HG02981 (cell line): ENCODE data around the gene WDR27.
"Not testable (repeated sequence)": the region's sequence is repeated elsewhere in the genome, so short reads cannot be mapped to it uniquely, and the experiment has no call there.

ENCODE experiments used
- ATAC-seq: cut with Tn5 transposase; IDR thresholded peaks from one replicate; pipeline ENCODE4 v1.9.1; 2021; ENCODE audit warnings: mild to moderate bottlenecking, moderate library complexity; ENCODE audit not compliant: unreplicated experiment

The WDR27 gene

GRCh38 chr6:169618526-169619490, 83.0 kb downstream of the WDR27 start:
- no peak for ATAC-seq

GRCh38 chr6:169617562-169617961, 84.3 kb downstream of the WDR27 start:
- ATAC-seq, result no peak

- not testable (repeated sequence) for ATAC-seq
Observed at GRCh38 chr6:169608609-169609008, 93.2 kb downstream of the WDR27 start.

GRCh38 chr6:169604076-169604475, 97.8 kb downstream of the WDR27 start:
- ATAC-seq, result no peak

- not testable (repeated sequence) for ATAC-seq
Observed at GRCh38 chr6:169601129-169601528, 100.7 kb downstream of the WDR27 start.

- no peak for ATAC-seq
Observed at GRCh38 chr6:169592558-169592957, 109.3 kb downstream of the WDR27 start.

GRCh38 chr6:169591616-169592015, 110.2 kb downstream of the WDR27 start:
- ATAC-seq, result no peak

GRCh38 chr6:169590376-169590939, 111.4 kb downstream of the WDR27 start:
- no peak for ATAC-seq

GRCh38 chr6:169589699-169590257, 112.1 kb downstream of the WDR27 start:
- ATAC-seq, result peak; percentile 76

GRCh38 chr6:169589293-169589692, 112.5 kb downstream of the WDR27 start:
- ATAC-seq, result peak; percentile 73

GRCh38 chr6:169587975-169588374, 113.9 kb downstream of the WDR27 start:
- ATAC-seq, result no peak

- no peak for ATAC-seq
Observed at GRCh38 chr6:169583886-169584541, 117.8 kb downstream of the WDR27 start.

GRCh38 chr6:169579407-169580111, 122.3 kb downstream of the WDR27 start:
- ATAC-seq, result no peak

- ATAC-seq, result no peak
Observed at GRCh38 chr6:169577974-169578373, 123.9 kb downstream of the WDR27 start.

GRCh38 chr6:169577236-169577635, 124.6 kb downstream of the WDR27 start:
- no peak for ATAC-seq

GRCh38 chr6:169575821-169576220, 126.0 kb downstream of the WDR27 start:
- ATAC-seq, result no peak

GRCh38 chr6:169575365-169575764, 126.5 kb downstream of the WDR27 start:
- no peak for ATAC-seq

- no peak for ATAC-seq
Observed at GRCh38 chr6:169574420-169574819, 127.4 kb downstream of the WDR27 start.

- no peak for ATAC-seq
Observed at GRCh38 chr6:169573883-169574282, 127.9 kb downstream of the WDR27 start.

GRCh38 chr6:169571123-169571962, 130.5 kb downstream of the WDR27 start:
- no peak for ATAC-seq
